SK-N-SH treated with all-trans-retinoic acid at 6 μM for 48 hours (cell line): ENCODE measurements around the gene ATP6AP2.

ENCODE experiments used
- ATAC-seq: fragments of 200-7000 bp; cut with Tn5 transposase; 3 replicates; pipeline ENCODE4 v1.9.1; 2020; ENCODE audit warnings: mild to moderate bottlenecking, moderate library complexity
- ARNTL ChIP-seq: fragments of 450-650 bp; formaldehyde crosslinking; IDR thresholded peaks from 2 replicates; pipeline ENCODE4 v1.5.0; 2020; ENCODE audit warnings: low read depth, mild to moderate bottlenecking, moderate library complexity, borderline replicate concordance
- BACH2 ChIP-seq: fragments of 250-450 bp; sonication (Bioruptor Pico); IDR thresholded peaks from 2 replicates; pipeline ENCODE4 v1.9.0; 2021; ENCODE audit warnings: mild to moderate bottlenecking, borderline replicate concordance
- CSDC2 ChIP-seq: fragments of 250-450 bp; sonication (Bioruptor Pico); IDR thresholded peaks from 2 replicates; pipeline ENCODE4 v1.5.0; 2020; ENCODE audit warnings: mild to moderate bottlenecking, moderate library complexity
- GLIS3 ChIP-seq: fragments of 250-450 bp; sonication (Bioruptor Pico); IDR thresholded peaks from 2 replicates; pipeline ENCODE4 v1.5.0; 2020; ENCODE audit warnings: mild to moderate bottlenecking, moderate library complexity
- ISL1 ChIP-seq: fragments of 250-450 bp; sonication (Bioruptor Pico); IDR thresholded peaks from 2 replicates; pipeline ENCODE4 v2.1.2; 2022; ENCODE audit warnings: mild to moderate bottlenecking, moderate library complexity
- OSR1 ChIP-seq: fragments of 250-450 bp; sonication (Bioruptor Pico); IDR thresholded peaks from 2 replicates; pipeline ENCODE4 v1.8.0; 2022; ENCODE audit warnings: moderate library complexity, mild to moderate bottlenecking, inconsistent platforms
- PPARA ChIP-seq: fragments of 250-450 bp; sonication (Bioruptor Pico); IDR thresholded peaks from 2 replicates; pipeline ENCODE4 v1.5.0; 2020; ENCODE audit warnings: mild to moderate bottlenecking, borderline replicate concordance
- RARB ChIP-seq: fragments of 250-450 bp; sonication (Bioruptor Pico); IDR thresholded peaks from 2 replicates; pipeline ENCODE4 v1.8.0; 2021; ENCODE audit warnings: mild to moderate bottlenecking, moderate library complexity
- SNAI2 ChIP-seq: fragments of 250-450 bp; sonication (Bioruptor Pico); IDR thresholded peaks from 2 replicates; pipeline ENCODE4 v1.5.0; 2020; ENCODE audit warnings: mild to moderate bottlenecking, moderate library complexity
- TCF4 ChIP-seq: fragments of 250-450 bp; sonication (Bioruptor Pico); IDR thresholded peaks from 2 replicates; pipeline ENCODE4 v1.8.0; 2021; ENCODE audit warnings: mild to moderate bottlenecking, moderate library complexity, borderline replicate concordance
- TOX ChIP-seq: fragments of 250-450 bp; sonication (Bioruptor Pico); IDR thresholded peaks from 2 replicates; pipeline ENCODE4 v1.8.0; 2021; ENCODE audit warnings: mild to moderate bottlenecking, moderate library complexity, borderline replicate concordance
- ZFP3 ChIP-seq: fragments of 250-450 bp; sonication (Bioruptor Pico); IDR thresholded peaks from 2 replicates; pipeline ENCODE4 v1.5.0; 2020; ENCODE audit warnings: mild to moderate bottlenecking, moderate library complexity
- ZFP30 ChIP-seq: fragments of 450-650 bp; formaldehyde crosslinking; IDR thresholded peaks from 2 replicates; pipeline ENCODE4 v1.5.0; 2022; ENCODE audit warnings: mild to moderate bottlenecking, moderate library complexity
- ZNF565 ChIP-seq: fragments of 450-650 bp; formaldehyde crosslinking; conservative IDR thresholded peaks from 2 replicates; pipeline ENCODE4 v1.5.0; 2020; ENCODE audit warnings: low read depth, mild to moderate bottlenecking, moderate library complexity
- ZNF70 ChIP-seq: fragments of 450-650 bp; formaldehyde crosslinking; IDR thresholded peaks from 2 replicates; pipeline ENCODE4 v1.5.0; 2020; ENCODE audit warnings: mild to moderate bottlenecking, moderate library complexity
- ZNF8 ChIP-seq: fragments of 450-650 bp; formaldehyde crosslinking; IDR thresholded peaks from 2 replicates; pipeline ENCODE4 v1.5.0; 2020; ENCODE audit warnings: mild to moderate bottlenecking, moderate library complexity
- TF ChIP-seq, protein P1 (sequence below): fragments of 250-450 bp; sonication (Bioruptor Pico); IDR thresholded peaks from 2 replicates; pipeline ENCODE4 v1.8.0; 2020; ENCODE audit warnings: mild to moderate bottlenecking, moderate library complexity, borderline replicate concordance
- TF ChIP-seq, protein P2 (sequence below): fragments of 250-450 bp; sonication (Bioruptor Pico); IDR thresholded peaks from 2 replicates; pipeline ENCODE4 v1.8.0; 2021; ENCODE audit warnings: low read depth, mild to moderate bottlenecking, moderate library complexity, borderline replicate concordance
- TF ChIP-seq, protein P3 (sequence below): fragments of 250-450 bp; sonication (Bioruptor Pico); IDR thresholded peaks from 2 replicates; pipeline ENCODE4 v1.5.1; 2020; ENCODE audit warnings: low read depth, mild to moderate bottlenecking, moderate library complexity
- TF ChIP-seq, protein P4 (sequence below): fragments of 250-450 bp; sonication (Bioruptor Pico); IDR thresholded peaks from 2 replicates; pipeline ENCODE4 v1.5.0; 2020; ENCODE audit warnings: mild to moderate bottlenecking, moderate library complexity

Gene ATP6AP2

DNA sequence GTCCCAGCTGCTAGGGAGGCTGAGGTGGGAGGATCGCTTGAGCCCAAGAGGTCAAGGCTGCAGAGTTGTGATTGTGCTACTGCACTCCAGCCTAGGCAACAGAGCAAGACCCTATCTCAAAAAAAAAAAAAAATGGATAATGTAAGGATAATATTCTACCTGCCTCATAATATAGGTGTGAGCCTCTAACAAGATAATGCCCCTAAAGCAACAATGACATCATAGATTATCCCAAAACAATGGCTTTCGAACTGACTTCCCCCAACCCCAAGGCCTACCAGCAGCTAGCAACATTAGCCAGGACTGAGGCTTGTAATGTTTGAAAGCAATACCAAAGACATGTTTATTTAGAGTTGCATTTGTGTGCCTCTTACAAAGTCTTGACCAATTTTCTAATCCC, 33.9 kb upstream of the ATP6AP2 start:
- ATAC-seq, result no peak
- TF ChIP-seq PPARA (CRISPR knock-in tag), result no peak
- TF ChIP-seq ZNF8, result no peak
- TF ChIP-seq, protein P1, sequence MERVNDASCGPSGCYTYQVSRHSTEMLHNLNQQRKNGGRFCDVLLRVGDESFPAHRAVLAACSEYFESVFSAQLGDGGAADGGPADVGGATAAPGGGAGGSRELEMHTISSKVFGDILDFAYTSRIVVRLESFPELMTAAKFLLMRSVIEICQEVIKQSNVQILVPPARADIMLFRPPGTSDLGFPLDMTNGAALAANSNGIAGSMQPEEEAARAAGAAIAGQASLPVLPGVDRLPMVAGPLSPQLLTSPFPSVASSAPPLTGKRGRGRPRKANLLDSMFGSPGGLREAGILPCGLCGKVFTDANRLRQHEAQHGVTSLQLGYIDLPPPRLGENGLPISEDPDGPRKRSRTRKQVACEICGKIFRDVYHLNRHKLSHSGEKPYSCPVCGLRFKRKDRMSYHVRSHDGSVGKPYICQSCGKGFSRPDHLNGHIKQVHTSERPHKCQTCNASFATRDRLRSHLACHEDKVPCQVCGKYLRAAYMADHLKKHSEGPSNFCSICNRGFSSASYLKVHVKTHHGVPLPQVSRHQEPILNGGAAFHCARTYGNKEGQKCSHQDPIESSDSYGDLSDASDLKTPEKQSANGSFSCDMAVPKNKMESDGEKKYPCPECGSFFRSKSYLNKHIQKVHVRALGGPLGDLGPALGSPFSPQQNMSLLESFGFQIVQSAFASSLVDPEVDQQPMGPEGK, result no peak
- TF ChIP-seq, protein P2, sequence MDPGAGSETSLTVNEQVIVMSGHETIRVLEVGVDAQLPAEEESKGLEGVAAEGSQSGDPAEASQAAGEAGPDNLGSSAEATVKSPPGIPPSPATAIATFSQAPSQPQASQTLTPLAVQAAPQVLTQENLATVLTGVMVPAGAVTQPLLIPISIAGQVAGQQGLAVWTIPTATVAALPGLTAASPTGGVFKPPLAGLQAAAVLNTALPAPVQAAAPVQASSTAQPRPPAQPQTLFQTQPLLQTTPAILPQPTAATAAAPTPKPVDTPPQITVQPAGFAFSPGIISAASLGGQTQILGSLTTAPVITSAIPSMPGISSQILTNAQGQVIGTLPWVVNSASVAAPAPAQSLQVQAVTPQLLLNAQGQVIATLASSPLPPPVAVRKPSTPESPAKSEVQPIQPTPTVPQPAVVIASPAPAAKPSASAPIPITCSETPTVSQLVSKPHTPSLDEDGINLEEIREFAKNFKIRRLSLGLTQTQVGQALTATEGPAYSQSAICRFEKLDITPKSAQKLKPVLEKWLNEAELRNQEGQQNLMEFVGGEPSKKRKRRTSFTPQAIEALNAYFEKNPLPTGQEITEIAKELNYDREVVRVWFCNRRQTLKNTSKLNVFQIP (CRISPR knock-in tag), result no peak
- TF ChIP-seq ZFP3, result no peak
- no peak for TF ChIP-seq BACH2 (CRISPR knock-in tag)
- TF ChIP-seq, protein P3, sequence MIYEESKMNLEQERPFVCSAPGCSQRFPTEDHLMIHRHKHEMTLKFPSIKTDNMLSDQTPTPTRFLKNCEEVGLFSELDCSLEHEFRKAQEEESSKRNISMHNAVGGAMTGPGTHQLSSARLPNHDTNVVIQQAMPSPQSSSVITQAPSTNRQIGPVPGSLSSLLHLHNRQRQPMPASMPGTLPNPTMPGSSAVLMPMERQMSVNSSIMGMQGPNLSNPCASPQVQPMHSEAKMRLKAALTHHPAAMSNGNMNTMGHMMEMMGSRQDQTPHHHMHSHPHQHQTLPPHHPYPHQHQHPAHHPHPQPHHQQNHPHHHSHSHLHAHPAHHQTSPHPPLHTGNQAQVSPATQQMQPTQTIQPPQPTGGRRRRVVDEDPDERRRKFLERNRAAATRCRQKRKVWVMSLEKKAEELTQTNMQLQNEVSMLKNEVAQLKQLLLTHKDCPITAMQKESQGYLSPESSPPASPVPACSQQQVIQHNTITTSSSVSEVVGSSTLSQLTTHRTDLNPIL (CRISPR knock-in tag), result no peak
- TF ChIP-seq TOX (CRISPR knock-in tag), result no peak
- no peak for TF ChIP-seq CSDC2 (CRISPR knock-in tag)
- TF ChIP-seq TCF4, result no peak
- no peak for TF ChIP-seq ZNF565
- TF ChIP-seq OSR1 (CRISPR knock-in tag), result no peak

DNA sequence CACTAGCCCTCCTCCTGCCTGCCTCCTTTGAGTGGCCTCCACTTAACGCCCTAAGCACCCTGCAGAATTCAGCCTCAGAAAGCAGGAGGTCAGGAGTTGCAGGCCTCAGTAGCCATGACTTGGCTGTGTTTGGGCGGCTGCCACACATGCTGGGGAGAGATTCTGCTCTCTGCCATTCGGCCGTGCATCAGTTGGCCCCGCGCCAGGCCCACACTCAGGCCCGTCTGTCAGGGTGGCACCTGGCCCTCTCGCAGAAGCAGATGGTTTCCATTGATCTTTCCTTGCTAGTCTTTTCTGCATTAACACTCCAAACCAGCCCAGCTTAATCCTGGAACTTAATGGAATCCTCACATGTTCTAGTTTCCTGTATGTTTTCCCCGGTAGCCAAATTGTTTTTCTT, 30.7 kb upstream of the ATP6AP2 start:
- peak; percentile 54 for ATAC-seq
- TF ChIP-seq, protein P3 (CRISPR knock-in tag), result no peak
- TF ChIP-seq ZFP30 (no peak), TCF4 (0 out of 2 replicates have a peak, but pooled peaks have one; percentile 23), ZNF70 (CRISPR knock-in tag) (no peak)
- TF ChIP-seq, all 23 proteins: peak for 1

DNA sequence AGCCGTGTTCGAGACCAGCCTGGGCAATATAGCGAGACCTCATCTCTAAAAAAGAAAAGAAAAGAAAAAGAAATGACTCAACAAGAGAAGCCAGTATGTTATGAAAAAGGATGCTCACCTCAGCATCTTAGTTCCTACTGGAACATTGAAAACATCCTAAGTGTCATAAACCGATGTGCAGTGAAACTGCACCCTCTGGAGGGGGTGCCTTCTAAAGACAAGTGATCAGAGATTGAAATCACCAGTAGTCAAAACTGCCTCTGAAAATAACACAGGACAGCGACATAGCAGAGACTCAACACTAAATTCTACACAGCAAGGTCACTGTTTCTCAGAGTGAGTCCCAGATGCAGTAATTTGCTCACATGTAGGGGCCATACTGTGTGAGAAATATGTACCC, 28.0 kb upstream of the ATP6AP2 start:
- peak; percentile 39; the same call in 1 of the 3 replicates for ATAC-seq
- TF ChIP-seq ARNTL (CRISPR knock-in tag) (no peak), ZNF70 (CRISPR knock-in tag) (no peak), OSR1 (CRISPR knock-in tag) (no peak), RARB (no peak), TCF4 (no peak), ZFP30 (no peak), SNAI2 (CRISPR knock-in tag) (no peak), ISL1 (CRISPR knock-in tag) (no peak), ZNF565 (no peak), GLIS3 (CRISPR knock-in tag) (no peak), ZFP3 (no peak), ZNF8 (no peak), PPARA (CRISPR knock-in tag) (no peak), TOX (CRISPR knock-in tag) (no peak)
- TF ChIP-seq, protein P3 (CRISPR knock-in tag), result no peak
- TF ChIP-seq, protein P2 (CRISPR knock-in tag), result no peak
- TF ChIP-seq, protein P4, sequence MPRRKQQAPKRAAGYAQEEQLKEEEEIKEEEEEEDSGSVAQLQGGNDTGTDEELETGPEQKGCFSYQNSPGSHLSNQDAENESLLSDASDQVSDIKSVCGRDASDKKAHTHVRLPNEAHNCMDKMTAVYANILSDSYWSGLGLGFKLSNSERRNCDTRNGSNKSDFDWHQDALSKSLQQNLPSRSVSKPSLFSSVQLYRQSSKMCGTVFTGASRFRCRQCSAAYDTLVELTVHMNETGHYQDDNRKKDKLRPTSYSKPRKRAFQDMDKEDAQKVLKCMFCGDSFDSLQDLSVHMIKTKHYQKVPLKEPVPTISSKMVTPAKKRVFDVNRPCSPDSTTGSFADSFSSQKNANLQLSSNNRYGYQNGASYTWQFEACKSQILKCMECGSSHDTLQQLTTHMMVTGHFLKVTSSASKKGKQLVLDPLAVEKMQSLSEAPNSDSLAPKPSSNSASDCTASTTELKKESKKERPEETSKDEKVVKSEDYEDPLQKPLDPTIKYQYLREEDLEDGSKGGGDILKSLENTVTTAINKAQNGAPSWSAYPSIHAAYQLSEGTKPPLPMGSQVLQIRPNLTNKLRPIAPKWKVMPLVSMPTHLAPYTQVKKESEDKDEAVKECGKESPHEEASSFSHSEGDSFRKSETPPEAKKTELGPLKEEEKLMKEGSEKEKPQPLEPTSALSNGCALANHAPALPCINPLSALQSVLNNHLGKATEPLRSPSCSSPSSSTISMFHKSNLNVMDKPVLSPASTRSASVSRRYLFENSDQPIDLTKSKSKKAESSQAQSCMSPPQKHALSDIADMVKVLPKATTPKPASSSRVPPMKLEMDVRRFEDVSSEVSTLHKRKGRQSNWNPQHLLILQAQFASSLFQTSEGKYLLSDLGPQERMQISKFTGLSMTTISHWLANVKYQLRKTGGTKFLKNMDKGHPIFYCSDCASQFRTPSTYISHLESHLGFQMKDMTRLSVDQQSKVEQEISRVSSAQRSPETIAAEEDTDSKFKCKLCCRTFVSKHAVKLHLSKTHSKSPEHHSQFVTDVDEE, result no peak
